22Rv1 (cell line): ENCODE results near the gene RBM19.

Experiments used
- ZFX ChIP-seq: fragments of 450-650 bp; IDR thresholded peaks from 2 replicates; pipeline ENCODE4 v1.6.1; 2017; ENCODE audit warnings: antibody characterized with exemption, borderline replicate concordance
- TF ChIP-seq, protein P1 (sequence below): fragments of 450-650 bp; IDR thresholded peaks from 2 replicates; pipeline ENCODE4 v1.5.1; 2017; ENCODE audit warnings: mild to moderate bottlenecking

DNA sequence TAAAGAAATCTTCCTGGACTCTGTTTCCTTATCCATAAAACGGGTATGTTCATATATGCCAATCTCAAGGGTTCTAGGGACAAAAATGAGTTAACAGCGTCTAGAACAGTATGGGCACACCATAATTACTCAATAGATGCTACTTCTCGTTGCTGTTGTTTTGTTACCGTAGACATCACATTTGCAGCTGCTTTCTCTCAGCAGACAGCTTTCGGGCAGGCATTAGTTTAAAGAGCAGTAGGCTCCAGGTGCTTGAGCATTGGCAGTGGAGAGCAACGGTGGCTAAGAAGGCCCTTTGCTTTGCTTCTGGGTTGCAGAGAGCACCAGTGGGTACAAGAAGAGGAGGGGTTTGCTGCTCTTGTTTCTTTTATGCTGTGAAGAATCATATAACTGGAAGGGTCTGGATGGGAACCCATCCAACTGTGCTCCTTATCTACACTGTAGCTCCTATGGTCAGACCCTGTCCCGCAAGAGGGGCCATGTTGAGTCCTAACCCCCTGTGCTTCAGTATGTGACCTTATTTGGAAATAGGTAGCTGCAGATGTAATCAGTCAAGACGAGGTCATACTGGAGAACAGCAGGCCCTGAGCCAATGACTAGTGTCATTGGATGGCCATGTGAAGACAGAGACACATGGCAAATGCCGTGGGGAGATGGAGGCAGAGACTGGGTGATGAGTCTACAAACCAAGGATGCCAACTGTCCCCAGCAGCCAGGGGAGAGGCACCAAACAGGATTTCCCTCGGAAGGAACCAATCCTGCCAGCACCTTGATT lies 120.0 kb downstream of the RBM19 start:
- TF ChIP-seq, protein P1, sequence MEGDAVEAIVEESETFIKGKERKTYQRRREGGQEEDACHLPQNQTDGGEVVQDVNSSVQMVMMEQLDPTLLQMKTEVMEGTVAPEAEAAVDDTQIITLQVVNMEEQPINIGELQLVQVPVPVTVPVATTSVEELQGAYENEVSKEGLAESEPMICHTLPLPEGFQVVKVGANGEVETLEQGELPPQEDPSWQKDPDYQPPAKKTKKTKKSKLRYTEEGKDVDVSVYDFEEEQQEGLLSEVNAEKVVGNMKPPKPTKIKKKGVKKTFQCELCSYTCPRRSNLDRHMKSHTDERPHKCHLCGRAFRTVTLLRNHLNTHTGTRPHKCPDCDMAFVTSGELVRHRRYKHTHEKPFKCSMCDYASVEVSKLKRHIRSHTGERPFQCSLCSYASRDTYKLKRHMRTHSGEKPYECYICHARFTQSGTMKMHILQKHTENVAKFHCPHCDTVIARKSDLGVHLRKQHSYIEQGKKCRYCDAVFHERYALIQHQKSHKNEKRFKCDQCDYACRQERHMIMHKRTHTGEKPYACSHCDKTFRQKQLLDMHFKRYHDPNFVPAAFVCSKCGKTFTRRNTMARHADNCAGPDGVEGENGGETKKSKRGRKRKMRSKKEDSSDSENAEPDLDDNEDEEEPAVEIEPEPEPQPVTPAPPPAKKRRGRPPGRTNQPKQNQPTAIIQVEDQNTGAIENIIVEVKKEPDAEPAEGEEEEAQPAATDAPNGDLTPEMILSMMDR, result no peak
- no peak for TF ChIP-seq ZFX
